H1 (cell line): ENCODE results near the gene TRPT1. TPM values are rescaled to one million over a fixed set of nuclear protein-coding genes. Genes with fewer than 3 reads are reported as not detected.

ENCODE experiments used
- CTCF ChIA-PET: fragments of 300-600 bp; sonication (Branson Sonifier 250); formaldehyde crosslinking; loops from one replicate; lab custom pipeline; 2021; ENCODE audit not compliant: partially characterized antibody; lab: Charles Lee
- POLR2A ChIA-PET: fragments of 300-600 bp; sonication (Branson Sonifier 250); formaldehyde crosslinking; loops from one replicate; lab custom pipeline; 2021; ENCODE audit warnings: inconsistent platforms; ENCODE audit not compliant: partially characterized antibody; lab: Charles Lee
- DNase-seq, 2 experiments: peaks; one replicate each; pipeline versions ENCODE4 v3.0.0 to v3.0.0-alpha.2; 2010 to 2022; ENCODE audit warnings: low spot score in 2 of 2, low read depth in 1 of 2, mixed read lengths in 1 of 2
- FAIRE-seq: peaks from 2 replicates; lab custom pipeline; 2011; peaks lifted over from hg19 to GRCh38; lab: Jason Lieb, UNC
- H2AFZ ChIP-seq: 2 replicates; pipeline ENCODE4 v1.8.1; 2012; ENCODE audit warnings: low read length, inconsistent platforms
- H2AK5ac ChIP-seq: 2 replicates; pipeline ENCODE4 v1.6.1; 2013; ENCODE audit warnings: low read depth, low read length
- H2BK120ac ChIP-seq: replicated peaks from 2 replicates; pipeline ENCODE3; 2013; ENCODE audit warnings: low read depth, low read length, inconsistent platforms
- H2BK12ac ChIP-seq: 2 replicates; pipeline ENCODE4 v1.6.1; 2013; ENCODE audit warnings: low read depth, low read length
- H2BK15ac ChIP-seq: 2 replicates; pipeline ENCODE4 v1.6.1; 2013; ENCODE audit warnings: low read length
- H2BK20ac ChIP-seq: 2 replicates; pipeline ENCODE4 v1.6.1; 2013; ENCODE audit warnings: low read length
- H2BK5ac ChIP-seq: 2 replicates; pipeline ENCODE4 v1.6.1; 2013; ENCODE audit warnings: low read depth, low read length
- H3K14ac ChIP-seq: 2 replicates; pipeline ENCODE4 v1.6.1; 2013; ENCODE audit warnings: inconsistent platforms; ENCODE audit not compliant: insufficient read length
- H3K18ac ChIP-seq: 2 replicates; pipeline ENCODE4 v1.6.1; 2013; ENCODE audit warnings: low read length; ENCODE audit errors: extremely low read depth
- H3K23ac ChIP-seq: 2 replicates; pipeline ENCODE4 v1.6.1; 2013; ENCODE audit warnings: inconsistent platforms; ENCODE audit not compliant: insufficient read length
- H3K23me2 ChIP-seq: 2 replicates; pipeline ENCODE4 v1.6.1; 2013; ENCODE audit warnings: low read depth, low read length
- H3K27ac ChIP-seq: 2 replicates; pipeline ENCODE4 v1.6.1; 2011; ENCODE audit warnings: low read depth, low read length, inconsistent platforms
- H3K27me3 ChIP-seq, 4 experiments: replicated peaks in 1 of 4; 1 replicate in 1 of 4; 2 replicates in 3 of 4; pipeline versions ENCODE4 v1.6.1 to v1.8.1; 2011 to 2013; ENCODE audit warnings: low read length in 3 of 4, mild to moderate bottlenecking in 3 of 4, inconsistent platforms in 2 of 4, mixed read lengths in 2 of 4, moderate library complexity in 1 of 4; ENCODE audit not compliant: control insufficient read depth in 3 of 4, insufficient read depth in 3 of 4; ENCODE audit errors: extremely low read depth in 1 of 4
- H3K36me3 ChIP-seq, 4 experiments: 2 replicates each; pipeline versions ENCODE4 v1.6.1 to v1.8.1; 2011 to 2013; ENCODE audit warnings: mild to moderate bottlenecking in 4 of 4, low read length in 3 of 4, moderate library complexity in 2 of 4, control low read depth in 1 of 4, inconsistent platforms in 1 of 4; ENCODE audit not compliant: insufficient read depth in 4 of 4, control insufficient read depth in 2 of 4
- H3K4ac ChIP-seq: replicated peaks from 2 replicates; pipeline ENCODE3; 2013; ENCODE audit warnings: low read length, low read depth, mixed read lengths, inconsistent platforms; ENCODE audit not compliant: insufficient read length
- H3K4me1 ChIP-seq, 4 experiments: replicated peaks in 1 of 4; 1 replicate in 1 of 4; 2 replicates in 3 of 4; pipeline versions ENCODE4 v1.6.1 to v1.8.1; 2011 to 2013; ENCODE audit warnings: low read length in 3 of 4, inconsistent platforms in 2 of 4, mixed read lengths in 1 of 4; ENCODE audit not compliant: insufficient read depth in 4 of 4, control insufficient read depth in 3 of 4
- H3K4me2 ChIP-seq, 2 experiments: 2 replicates each; pipeline versions ENCODE4 v1.6.1 to v1.8.1; 2011 to 2013; ENCODE audit warnings: low read depth in 2 of 2, low read length in 2 of 2, control low read depth in 1 of 2, inconsistent platforms in 1 of 2, mild to moderate bottlenecking in 1 of 2; ENCODE audit not compliant: insufficient read depth in 1 of 2
- H3K4me3 ChIP-seq, 4 experiments: fragments of 200-600, 300-600 bp in 1 of 4; sonication (generic), shearing (Covaris generic), sonication (Bioruptor Twin) in 1 of 4; 2 replicates each; pipeline versions ENCODE4 v1.5.1 to v1.8.1; 2011 to 2016; ENCODE audit warnings: low read length in 4 of 4, low read depth in 3 of 4, control low read depth in 2 of 4, inconsistent platforms in 2 of 4, mild to moderate bottlenecking in 2 of 4, mixed read lengths in 1 of 4, moderate library complexity in 1 of 4; ENCODE audit not compliant: insufficient read depth in 2 of 4; ENCODE audit errors: extremely low read depth in 1 of 4
- H3K56ac ChIP-seq: replicated peaks from 2 replicates; pipeline ENCODE3; 2013; ENCODE audit warnings: low read depth, mild to moderate bottlenecking, mixed read lengths, low read length, inconsistent platforms; ENCODE audit not compliant: insufficient read length
- H3K79me1 ChIP-seq: 2 replicates; pipeline ENCODE4 v1.6.1; 2013; ENCODE audit warnings: low read depth, low read length, control low read depth
- H3K79me2 ChIP-seq, 2 experiments: 2 replicates each; pipeline versions ENCODE4 v1.6.1 to v1.8.1; 2012 to 2013; ENCODE audit warnings: low read length in 2 of 2, mild to moderate bottlenecking in 2 of 2, inconsistent platforms in 1 of 2; ENCODE audit not compliant: insufficient read depth in 2 of 2, control insufficient read depth in 1 of 2
- H3K9ac ChIP-seq, 4 experiments: replicated peaks in 1 of 4; 1 replicate in 1 of 4; 2 replicates in 3 of 4; pipeline versions ENCODE4 v1.6.1 to v1.8.1; 2011 to 2013; ENCODE audit warnings: low read depth in 3 of 4, low read length in 3 of 4, control low read depth in 2 of 4, mild to moderate bottlenecking in 2 of 4, moderate library complexity in 2 of 4, inconsistent platforms in 1 of 4; ENCODE audit errors: extremely low read depth in 1 of 4
- H3K9me3 ChIP-seq, 2 experiments: 2 replicates each; pipeline versions ENCODE4 v1.6.1 to v1.8.1; 2012 to 2013; ENCODE audit warnings: mild to moderate bottlenecking in 2 of 2, moderate library complexity in 2 of 2, control low read depth in 1 of 2, inconsistent platforms in 1 of 2, low read depth in 1 of 2, low read length in 1 of 2, mixed read lengths in 1 of 2; ENCODE audit not compliant: insufficient read depth in 2 of 2
- H4K20me1 ChIP-seq, 2 experiments: replicated peaks in 1 of 2; 2 replicates each; pipeline versions ENCODE3 to v1.8.1; 2011 to 2013; ENCODE audit warnings: inconsistent platforms in 2 of 2, low read length in 2 of 2, mild to moderate bottlenecking in 1 of 2; ENCODE audit not compliant: insufficient read depth in 2 of 2, control insufficient read depth in 1 of 2
- H4K5ac ChIP-seq: 2 replicates; pipeline ENCODE4 v1.6.1; 2013; ENCODE audit warnings: low read length, low read depth, mixed read lengths, inconsistent platforms; ENCODE audit not compliant: insufficient read length
- H4K8ac ChIP-seq: 2 replicates; pipeline ENCODE4 v1.8.0; 2013; ENCODE audit warnings: mild to moderate bottlenecking, moderate library complexity, low read length, inconsistent platforms; ENCODE audit not compliant: insufficient read depth; ENCODE audit errors: extremely low read depth
- H4K91ac ChIP-seq: replicated peaks from 2 replicates; pipeline ENCODE3; 2013; ENCODE audit warnings: low read length, mixed read lengths, inconsistent platforms; ENCODE audit not compliant: insufficient read length
- BCL11A ChIP-seq, 2 experiments: IDR thresholded peaks; one replicate each; pipeline ENCODE4 v1.6.1; 2011; ENCODE audit warnings: low read depth in 2 of 2, low read length in 2 of 2, mild to moderate bottlenecking in 2 of 2
- CEBPB ChIP-seq: IDR thresholded peaks from 2 replicates; pipeline ENCODE4 v1.6.1; 2012; ENCODE audit warnings: low read depth, low read length
- EGR1 ChIP-seq: IDR thresholded peaks from 2 replicates; pipeline ENCODE4 v1.6.1; 2011; ENCODE audit warnings: low read depth, low read length, borderline replicate concordance
- FOSL1 ChIP-seq: IDR thresholded peaks from 2 replicates; pipeline ENCODE4 v1.6.1; 2011; ENCODE audit warnings: mild to moderate bottlenecking, low read depth, low read length, moderate library complexity; ENCODE audit not compliant: insufficient read depth
- KDM5A ChIP-seq: fragments of 200-600 bp; IDR thresholded peaks from 2 replicates; pipeline ENCODE4 v1.7.1; 2012; ENCODE audit warnings: mild to moderate bottlenecking, low read length, inconsistent platforms, mixed read lengths
- POU5F1 ChIP-seq: IDR thresholded peaks from 2 replicates; pipeline ENCODE4 v1.6.1; 2011; ENCODE audit warnings: low read depth, mild to moderate bottlenecking, low read length, moderate library complexity
- RAD21 ChIP-seq, 2 experiments: IDR thresholded peaks in 1 of 2; conservative IDR thresholded peaks in 1 of 2; 2 replicates each; pipeline ENCODE4 v1.6.1; 2011; ENCODE audit warnings: low read depth in 2 of 2, low read length in 2 of 2, improper control_type of control experiment in 1 of 2, inconsistent platforms in 1 of 2, mild to moderate bottlenecking in 1 of 2, moderate library complexity in 1 of 2
- WGBS, 2 experiments: shearing (Covaris generic) in 1 of 2; methylation state at CpG; one replicate each; pipeline versions ENCODE4 v1.1.6 to v1.1.7; 2013 to 2015; ENCODE audit warnings: low lambda C conversion rate in 2 of 2, mixed read lengths in 2 of 2, inconsistent platforms in 1 of 2, low coverage in 1 of 2, missing lambda C conversion rate in 1 of 2; ENCODE audit not compliant: insufficient replicate concordance in 2 of 2, insufficient coverage in 1 of 2, insufficient read length in 1 of 2; ENCODE audit errors: extremely low coverage in 1 of 2, missing lambda C conversion rate in 1 of 2; 5-methylcytosine and 5-hydroxymethylcytosine counted together
- polyA plus RNA-seq, 7 experiments: library from polyadenylated mRNA; depleted of rRNA in 3 of 7; stranded (reverse) in 5 of 7; unstranded in 2 of 7; fragments of >200 nt in 5 of 7; fragments of 200-250 nt in 2 of 7; gene quantifications; 1 replicate in 5 of 7; 2 replicates in 1 of 7; 4 replicates in 1 of 7; pipeline versions ENCODE4 v1.2.1 to v1.2.3, GENCODE V29; 2011 to 2013; ENCODE audit warnings: missing spikeins in 2 of 7, mixed read lengths in 2 of 7
- total RNA-seq: library from RNA; stranded (reverse); fragmentation: NEBNext Ultra II Directional; extraction: Animal tissue kit (Norgen Biotek cat#: 25700); gene quantifications from 2 replicates; pipeline ENCODE4 v1.2.1, GENCODE V29; 2021

The TRPT1 gene
- total and polyA plus RNA-seq, 2 of the 8 experiments (the other 6 are each of a cell fraction or from before 2014, with no cell fraction given), result 34.5 to 74.6 TPM

GRCh38 chr11:64224891-64225607, 937 bp downstream of the TRPT1 start:
- Histone ChIP-seq H3K9me3 (no peaks in the 10 kb centered on the region), H4K91ac (no peak overlapping the region), H3K27me3 (no peaks in the 10 kb centered on the region), H2BK5ac (peak overlapping the region; percentile 95), H3K4me3 (peak overlapping the region; percentile 63 to 90 (median 84)), H2BK120ac (no peak overlapping the region), H2BK20ac (no peak overlapping the region), H3K23ac (no peak overlapping the region), H2BK15ac (peak overlapping the region; percentile 92; the same call in 1 of the 2 replicates), H4K5ac (no peak overlapping the region), H3K36me3 (peaks cover 0 to 9% (median 5%) of the 10 kb centered on the region in 4 experiments; a peak in 4 of 8 replicates), H3K79me2 (no peaks in the 10 kb centered on the region), H3K9ac (no peak overlapping the region), H3K56ac (no peak overlapping the region), H2AK5ac (no peak overlapping the region), H3K18ac (peak overlapping the region; percentile 96; the same call in 1 of the 2 replicates), H3K27ac (no peak overlapping the region), H3K14ac (no peak overlapping the region)
- FAIRE-seq (no peak), DNase-seq (peak in 1 of 2 experiments; percentile 61)
- CTCF ChIA-PET, result interaction anchor here (0.7 to 6.5 kb wide), 10 partner anchors 8 to 79 kb away, joined by 3 to 64 read pairs (median 6); partner anchors contain the start of genes FERMT3 and PLCB3
- POLR2A ChIA-PET, result interaction anchor here (0.8 to 14.1 kb wide), 11 partner anchors 12 to 92 kb away, joined by 3 to 253 read pairs (median 9); partner anchors contain the start of genes FERMT3, FKBP2, PLCB3 and PPP1R14B
- TF ChIP-seq EGR1, result no peak
- no peak for TF ChIP-seq POU5F1
- TF ChIP-seq KDM5A, result no peak
- no peak for TF ChIP-seq BCL11A (IDR thresholded peaks at IDR 0.05; ENCODE audit: low read depth in 2 of 2, low read length in 2 of 2)
- no peak for TF ChIP-seq FOSL1
- no peak for TF ChIP-seq RAD21 (IDR thresholded peaks at IDR 0.05 in 1 of 2, conservative IDR thresholded peaks at IDR 0.05 in 1 of 2; ENCODE audit: low read depth in 2 of 2, low read length in 2 of 2)
- no peak for TF ChIP-seq CEBPB
- TF ChIP-seq, all 59 proteins: peak for 0
- no peak overlapping the region for H2BK12ac ChIP-seq
- H4K8ac ChIP-seq, result no peak overlapping the region
- peaks cover 10% of the 10 kb centered on the region; the same call in 1 of the 2 replicates for H3K23me2 ChIP-seq
- peaks cover 0 to 23% (median 14%) of the 10 kb centered on the region in 4 experiments; a peak in 6 of 7 replicates for H3K4me1 ChIP-seq
- H3K79me1 ChIP-seq, result no peaks in the 10 kb centered on the region
- H4K20me1 ChIP-seq, result peaks cover under 1 to 9% of the 10 kb centered on the region in 2 experiments
- H3K4ac ChIP-seq, result no peak overlapping the region
- no peak overlapping the region for H2AFZ ChIP-seq
- 81% methylated on average over 22 of the region's 22 CpGs; no CpG with 5 or more reads in 1 of the 2 experiments for WGBS, 2 experiments
- H3K4me2 ChIP-seq, result peak overlapping the region; percentile 72 to 93
